BLaER1 (cell line): Measurements from ENCODE around the gene SAMD4A.
A peak's percentile ranks its signal among the peaks of the same experiment; 100 is the strongest.

Experiments used
- H3K27ac ChIP-seq: shearing (Covaris generic); formaldehyde crosslinking; 2 replicates; pipeline ENCODE4 v1.8.1; 2022
- H3K27me3 ChIP-seq: shearing (Covaris generic); formaldehyde crosslinking; 2 replicates; pipeline ENCODE4 v1.8.1; 2022
- H3K36me3 ChIP-seq: shearing (Covaris generic); formaldehyde crosslinking; 2 replicates; pipeline ENCODE4 v1.8.1; 2022
- H3K4me1 ChIP-seq: shearing (Covaris generic); formaldehyde crosslinking; 2 replicates; pipeline ENCODE4 v1.8.1; 2022
- H3K4me2 ChIP-seq: shearing (Covaris generic); formaldehyde crosslinking; 2 replicates; pipeline ENCODE4 v1.8.1; 2022
- H3K4me3 ChIP-seq: shearing (Covaris generic); formaldehyde crosslinking; 2 replicates; pipeline ENCODE4 v1.8.1; 2022
- H3K9ac ChIP-seq: shearing (Covaris generic); formaldehyde crosslinking; 2 replicates; pipeline ENCODE4 v1.8.1; 2022
- H3K9me3 ChIP-seq: shearing (Covaris generic); formaldehyde crosslinking; 2 replicates; pipeline ENCODE4 v1.8.1; 2022
- H4K20me1 ChIP-seq: shearing (Covaris generic); formaldehyde crosslinking; 2 replicates; pipeline ENCODE4 v1.8.1; 2022
- Cebpa-rat ChIP-seq: shearing (Covaris generic); IDR thresholded peaks from 2 replicates; pipeline ENCODE4 v1.8.1; 2022

Gene SAMD4A

DNA sequence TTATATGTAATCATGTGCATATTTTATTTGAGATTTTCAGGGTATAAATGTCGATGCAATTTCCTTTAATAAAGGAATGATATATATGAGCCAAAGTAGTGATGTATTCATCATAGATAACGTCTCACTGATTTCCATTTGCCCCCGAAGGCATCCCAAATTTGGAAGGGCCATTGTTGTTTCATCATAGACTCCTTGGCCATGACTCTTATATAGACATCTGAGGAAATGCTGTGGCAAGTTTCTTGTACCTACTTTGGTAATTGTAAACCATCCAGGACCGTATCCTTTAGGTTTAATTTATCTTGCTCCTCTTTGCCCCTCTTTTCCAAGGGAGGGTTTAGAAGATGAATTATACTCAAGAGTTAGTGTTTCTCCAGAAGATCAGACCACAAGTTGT lies 84.7 kb downstream of the SAMD4A start:
- no peak overlapping the region for H3K9ac ChIP-seq

DNA sequence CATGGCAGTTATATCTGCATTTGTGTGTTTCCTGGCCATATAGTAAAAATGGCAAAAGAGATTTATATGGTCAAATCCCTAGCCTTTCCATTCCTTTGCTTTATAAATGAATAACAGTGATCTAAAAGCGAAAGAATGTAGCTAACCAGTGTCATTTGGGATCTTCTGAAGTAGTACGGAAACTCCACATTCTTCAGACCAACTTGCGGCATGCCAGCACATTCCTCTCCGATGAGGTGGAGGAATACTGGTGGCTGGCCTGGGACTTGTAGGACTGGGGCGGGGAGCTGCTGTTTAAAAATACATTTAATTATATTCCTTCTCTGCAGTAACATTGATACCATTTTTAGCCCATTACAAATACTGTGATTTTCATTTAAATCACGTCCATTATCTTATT lies 85.3 kb downstream of the SAMD4A start:
- no peak for TF ChIP-seq Cebpa-rat
- peaks cover 25% of the 10 kb centered on the region for H3K4me1 ChIP-seq
- no peaks in the 10 kb centered on the region for H3K9me3 ChIP-seq
- H3K4me3 ChIP-seq: no peak overlapping the region
- no peaks in the 10 kb centered on the region for H3K27me3 ChIP-seq
- H3K36me3 ChIP-seq: peaks cover 9% of the 10 kb centered on the region
- no peak overlapping the region for H3K27ac ChIP-seq
- H3K4me2 ChIP-seq: no peak overlapping the region
- peaks cover 41% of the 10 kb centered on the region for H4K20me1 ChIP-seq
- no peak overlapping the region for H3K9ac ChIP-seq

More for the DNA sequence above, 84.7 kb downstream of the SAMD4A start:
- Histone ChIP-seq H3K4me2 (no peak overlapping the region), H3K9me3 (no peaks in the 10 kb centered on the region), H3K4me1 (peaks cover 25% of the 10 kb centered on the region), H4K20me1 (peaks cover 41% of the 10 kb centered on the region), H3K27ac (no peak overlapping the region), H3K4me3 (no peak overlapping the region), H3K27me3 (no peaks in the 10 kb centered on the region), H3K36me3 (peaks cover 9% of the 10 kb centered on the region)
- TF ChIP-seq Cebpa-rat: no peak

DNA sequence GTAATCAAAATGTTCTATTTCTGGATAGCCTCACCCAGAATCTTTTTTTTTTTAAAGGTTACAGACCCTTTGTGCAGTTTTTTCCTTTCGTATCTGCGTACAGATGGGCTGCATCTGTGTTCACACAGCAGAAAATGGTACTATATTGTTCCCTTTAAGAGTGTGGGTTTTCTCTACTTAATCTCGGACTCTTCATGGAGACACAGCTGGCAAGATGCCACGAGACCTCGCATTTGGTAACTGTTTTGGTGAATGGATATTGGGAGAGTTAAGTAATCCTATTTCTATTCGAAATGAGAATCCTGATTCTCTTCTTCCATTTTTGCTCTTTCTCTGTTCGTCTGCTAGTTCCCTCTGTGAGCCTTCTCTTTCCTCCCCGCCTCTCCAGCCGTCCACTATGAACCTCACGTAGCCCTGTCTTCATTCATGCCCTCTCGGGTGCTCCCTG lies 85.7 kb downstream of the SAMD4A start:
- Histone ChIP-seq H3K4me2 (no peak overlapping the region), H3K9me3 (no peaks in the 10 kb centered on the region), H3K27me3 (no peaks in the 10 kb centered on the region), H4K20me1 (peaks cover 41% of the 10 kb centered on the region), H3K36me3 (peaks cover 9% of the 10 kb centered on the region), H3K9ac (no peak overlapping the region), H3K4me3 (no peak overlapping the region), H3K27ac (no peak overlapping the region), H3K4me1 (peaks cover 25% of the 10 kb centered on the region)
- TF ChIP-seq Cebpa-rat: no peak

DNA sequence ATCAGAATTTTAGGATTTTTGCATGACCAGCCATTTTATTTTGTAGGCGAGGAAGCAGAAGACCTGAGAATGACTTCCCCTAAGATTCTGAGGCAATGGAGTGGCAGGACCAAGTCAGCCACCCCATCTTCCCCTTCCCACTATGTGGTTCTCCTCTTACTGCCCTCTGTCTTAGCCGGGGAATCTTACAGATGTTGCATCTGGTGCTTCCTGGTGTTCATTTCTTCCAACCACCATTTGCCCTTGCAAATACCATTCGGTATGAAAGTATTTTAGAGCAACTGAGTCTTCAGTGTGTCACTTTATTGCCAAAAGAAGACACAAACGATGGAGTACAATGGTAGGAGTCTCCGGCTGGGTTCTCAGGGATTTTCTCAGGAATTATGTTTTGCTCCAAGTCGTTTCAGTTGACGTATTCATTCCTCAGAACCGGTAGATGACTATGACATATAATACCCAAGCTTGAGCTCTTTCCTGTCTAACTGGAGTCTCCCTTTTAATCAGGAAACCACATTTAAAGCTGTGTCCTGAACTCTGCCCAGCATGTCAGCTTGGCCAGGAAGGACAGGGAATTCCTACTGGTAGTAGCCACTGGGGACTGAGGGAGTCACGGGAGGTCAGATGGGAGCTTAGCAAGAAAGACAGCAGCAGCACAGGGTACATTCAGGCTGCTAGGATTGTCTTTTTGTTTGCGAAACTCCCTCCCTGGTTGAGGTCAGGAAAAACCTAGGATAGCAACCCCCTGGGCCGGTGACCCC lies 87.0 kb downstream of the SAMD4A start:
- no peaks in the 10 kb centered on the region for H3K9me3 ChIP-seq
- no peak for TF ChIP-seq Cebpa-rat
- H3K27me3 ChIP-seq: no peaks in the 10 kb centered on the region
- H3K9ac ChIP-seq: no peak overlapping the region
- H4K20me1 ChIP-seq: peaks cover 37% of the 10 kb centered on the region
- no peak overlapping the region for H3K4me3 ChIP-seq
- H3K27ac ChIP-seq: no peak overlapping the region
- peaks cover 25% of the 10 kb centered on the region for H3K4me1 ChIP-seq
- H3K4me2 ChIP-seq: peak overlapping the region; percentile 42
- H3K36me3 ChIP-seq: peaks cover 9% of the 10 kb centered on the region

DNA sequence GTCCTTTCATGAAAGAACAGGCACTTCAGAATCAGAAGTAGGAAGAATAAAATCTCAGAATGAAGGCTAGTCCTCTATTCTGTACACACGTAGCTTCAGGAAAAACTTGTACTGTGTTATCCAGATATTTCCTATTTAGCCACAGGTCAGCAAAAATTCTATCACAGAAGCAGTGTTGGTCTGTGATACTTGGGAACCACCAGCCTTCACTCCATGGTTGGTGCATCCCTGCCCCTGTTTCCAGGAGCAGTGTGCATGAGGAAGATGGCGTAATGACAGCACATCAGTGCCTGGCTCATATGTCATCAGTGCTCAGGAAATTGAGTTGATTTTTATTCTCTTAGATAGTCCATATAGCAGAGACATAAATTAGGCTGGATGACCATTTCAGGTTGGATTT lies 87.7 kb downstream of the SAMD4A start:
- no peak overlapping the region for H3K4me3 ChIP-seq
- H3K9ac ChIP-seq: no peak overlapping the region
- TF ChIP-seq Cebpa-rat: no peak
- H3K27ac ChIP-seq: no peak overlapping the region
- H3K36me3 ChIP-seq: peaks cover 9% of the 10 kb centered on the region
- H3K27me3 ChIP-seq: no peaks in the 10 kb centered on the region
- H4K20me1 ChIP-seq: peaks cover 37% of the 10 kb centered on the region; the same call in 1 of the 2 replicates
- H3K4me1 ChIP-seq: peaks cover 21% of the 10 kb centered on the region
- no peaks in the 10 kb centered on the region for H3K9me3 ChIP-seq
- H3K4me2 ChIP-seq: no peak overlapping the region

DNA sequence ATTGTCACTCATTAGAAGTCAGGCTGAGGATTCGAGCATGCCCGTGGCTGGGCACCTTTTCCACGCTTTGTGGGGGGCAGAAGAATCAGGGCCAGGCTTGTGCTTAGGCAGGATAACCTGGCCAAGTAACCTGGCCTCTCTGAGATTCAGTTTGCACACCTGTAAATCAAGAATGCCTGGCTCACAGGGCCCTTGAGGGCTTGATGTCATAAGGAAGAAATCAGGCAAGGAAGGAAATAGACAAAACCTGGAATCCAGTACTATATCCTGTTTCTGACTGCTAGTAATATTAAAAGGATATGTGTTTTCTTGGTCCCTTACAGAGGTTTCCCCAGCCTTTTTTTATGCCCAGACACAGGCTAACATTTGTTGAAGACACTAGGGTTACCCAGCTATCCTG lies 91.9 kb downstream of the SAMD4A start:
- H4K20me1 ChIP-seq: peaks cover 51% of the 10 kb centered on the region
- no peak overlapping the region for H3K4me2 ChIP-seq
- peaks cover 11% of the 10 kb centered on the region for H3K4me1 ChIP-seq
- H3K4me3 ChIP-seq: no peak overlapping the region
- H3K27ac ChIP-seq: no peak overlapping the region
- H3K27me3 ChIP-seq: no peaks in the 10 kb centered on the region
- H3K9ac ChIP-seq: no peak overlapping the region
- TF ChIP-seq Cebpa-rat: no peak
- no peaks in the 10 kb centered on the region for H3K9me3 ChIP-seq
- peaks cover 22% of the 10 kb centered on the region for H3K36me3 ChIP-seq

DNA sequence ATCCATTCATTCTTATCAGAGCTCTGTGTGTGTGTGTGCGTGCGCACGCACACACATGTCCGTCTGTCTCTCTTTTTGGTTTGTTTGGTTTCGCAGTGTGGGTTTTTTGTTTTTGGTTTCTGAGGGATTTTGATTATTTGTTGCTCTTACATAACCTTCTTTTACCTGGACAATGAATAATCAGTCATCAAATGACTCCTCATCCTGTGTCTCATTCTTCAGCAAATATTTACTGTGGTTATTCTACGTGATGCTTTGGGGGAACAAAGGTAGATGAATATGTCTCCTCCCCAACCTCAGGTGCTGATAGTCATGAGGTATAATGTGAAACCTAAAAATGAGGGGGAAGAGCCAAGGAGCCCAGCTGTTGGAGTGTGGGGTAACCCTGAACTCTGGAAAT lies 92.4 kb downstream of the SAMD4A start:
- peaks cover 22% of the 10 kb centered on the region for H3K36me3 ChIP-seq
- H3K9me3 ChIP-seq: no peaks in the 10 kb centered on the region
- H3K27ac ChIP-seq: no peak overlapping the region
- H3K9ac ChIP-seq: no peak overlapping the region
- no peak overlapping the region for H3K4me2 ChIP-seq
- H3K27me3 ChIP-seq: no peaks in the 10 kb centered on the region
- no peak for TF ChIP-seq Cebpa-rat
- no peak overlapping the region for H3K4me3 ChIP-seq
- peaks cover 12% of the 10 kb centered on the region for H3K4me1 ChIP-seq
- H4K20me1 ChIP-seq: peaks cover 51% of the 10 kb centered on the region

DNA sequence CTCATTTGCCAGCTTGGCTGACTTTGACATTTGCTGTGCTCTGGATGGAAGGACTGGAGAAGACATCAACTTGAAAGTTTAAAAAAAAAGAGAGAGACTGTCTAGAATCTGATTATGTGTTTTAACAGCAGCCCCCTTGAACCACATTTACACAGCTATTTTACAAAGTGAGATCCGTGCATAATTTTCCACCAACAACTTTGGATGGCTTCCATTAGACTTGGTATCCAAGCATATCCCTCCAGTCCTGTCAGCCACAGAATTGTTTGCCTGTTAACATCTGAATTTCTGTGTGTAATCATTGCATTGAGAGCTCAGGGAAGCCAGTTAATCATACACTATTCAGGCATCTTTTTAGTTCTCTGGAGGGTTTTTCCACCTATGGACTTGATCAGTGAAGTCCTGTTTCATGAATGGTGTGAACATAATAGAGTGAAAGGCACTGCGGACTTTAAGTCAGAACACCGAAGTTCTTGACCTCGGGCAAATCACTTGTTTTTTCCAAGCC lies 93.7 kb downstream of the SAMD4A start:
- no peak for TF ChIP-seq Cebpa-rat
- Histone ChIP-seq H3K4me2 (no peak overlapping the region), H3K4me1 (peaks cover 14% of the 10 kb centered on the region), H3K36me3 (peaks cover 17% of the 10 kb centered on the region), H3K9me3 (no peaks in the 10 kb centered on the region), H3K27me3 (no peaks in the 10 kb centered on the region), H3K27ac (no peak overlapping the region), H3K4me3 (no peak overlapping the region), H4K20me1 (peaks cover 51% of the 10 kb centered on the region), H3K9ac (no peak overlapping the region)

DNA sequence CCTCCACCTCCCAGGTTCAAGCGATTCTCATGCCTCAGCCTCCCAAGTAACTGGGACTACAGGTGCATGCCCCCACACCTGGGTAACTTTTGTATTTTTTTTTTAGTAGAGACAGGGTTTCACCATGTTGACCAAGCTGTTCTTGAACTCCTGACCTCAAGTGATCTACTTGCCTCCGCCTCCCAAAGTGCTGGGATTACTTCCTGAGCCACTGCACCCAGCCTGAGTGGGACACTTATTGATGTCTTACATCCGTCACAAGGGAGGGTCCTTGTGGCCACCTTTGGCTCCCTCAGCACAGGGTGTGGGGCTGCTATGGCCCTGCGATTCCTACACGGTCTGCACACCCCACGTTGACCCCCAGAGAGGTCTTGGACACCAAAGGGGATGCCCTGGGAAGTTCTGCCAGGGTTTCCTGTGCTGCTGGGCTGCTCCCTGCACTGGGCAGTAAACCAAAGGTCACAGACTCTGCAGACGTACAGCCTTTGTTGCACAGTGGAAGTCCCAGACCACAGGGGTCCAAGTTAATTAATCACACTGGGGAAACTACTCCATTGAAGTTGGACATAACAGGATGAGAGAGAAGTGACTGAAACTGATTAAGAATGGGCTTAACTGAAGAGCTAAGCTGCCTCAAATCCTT lies 95.7 kb downstream of the SAMD4A start:
- Histone ChIP-seq H3K27ac (no peak overlapping the region), H3K4me3 (no peak overlapping the region), H3K9me3 (no peaks in the 10 kb centered on the region), H3K4me2 (no peak overlapping the region), H3K27me3 (no peaks in the 10 kb centered on the region), H4K20me1 (peaks cover 62% of the 10 kb centered on the region), H3K9ac (no peak overlapping the region), H3K36me3 (peaks cover 22% of the 10 kb centered on the region), H3K4me1 (peaks cover 14% of the 10 kb centered on the region)
- TF ChIP-seq Cebpa-rat: no peak

DNA sequence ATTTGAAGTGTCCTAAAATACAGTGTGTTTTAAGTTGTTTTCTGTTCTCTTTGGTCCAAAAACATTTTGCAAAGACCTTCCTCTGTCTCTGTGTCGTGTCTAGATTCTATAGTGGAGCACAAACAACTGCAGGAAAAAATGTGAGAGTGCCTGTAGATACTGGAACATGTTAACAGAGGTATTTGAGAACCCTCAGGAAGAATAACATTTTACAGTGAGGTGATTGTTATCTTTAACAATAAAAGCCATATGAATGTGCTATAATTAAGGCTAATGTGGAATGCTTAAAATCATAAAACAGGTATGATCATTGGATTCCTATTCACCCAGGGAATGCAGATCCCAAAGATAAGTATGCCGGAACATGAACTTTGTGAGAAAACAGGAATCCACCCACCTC lies 98.0 kb downstream of the SAMD4A start:
- Histone ChIP-seq H3K4me3 (no peak overlapping the region), H4K20me1 (peaks cover 52% of the 10 kb centered on the region), H3K9ac (no peak overlapping the region), H3K27ac (no peak overlapping the region), H3K4me1 (peaks cover 25% of the 10 kb centered on the region), H3K4me2 (no peak overlapping the region), H3K36me3 (peaks cover 36% of the 10 kb centered on the region), H3K9me3 (no peaks in the 10 kb centered on the region), H3K27me3 (no peaks in the 10 kb centered on the region)
- TF ChIP-seq Cebpa-rat: no peak
